H9 (cell line): ENCODE results near the gene PP2D1. TPM values are rescaled to one million over a fixed set of nuclear protein-coding genes. Genes with fewer than 3 reads are reported as not detected.
"Not testable (repeated sequence)": the region's sequence is repeated elsewhere in the genome, so short reads cannot be mapped to it uniquely, and the experiment has no call there.

Experiments used
- DNase-seq: peaks from one replicate; pipeline ENCODE4 v3.0.0-alpha.2; 2017
- H2AFZ ChIP-seq: one replicate; pipeline ENCODE4 v1.6.1; 2013; ENCODE audit warnings: mild to moderate bottlenecking, low read length, control low read depth, moderate library complexity
- H2AK5ac ChIP-seq: 2 replicates; pipeline ENCODE4 v1.6.1; 2013; ENCODE audit warnings: low read length, control low read depth, mixed read lengths; ENCODE audit not compliant: insufficient read length
- H2BK120ac ChIP-seq: one replicate; pipeline ENCODE4 v1.6.1; 2013; ENCODE audit warnings: low read depth, mild to moderate bottlenecking, low read length, control low read depth, inconsistent platforms; ENCODE audit not compliant: poor library complexity, severe bottlenecking
- H2BK12ac ChIP-seq: 2 replicates; pipeline ENCODE4 v1.6.1; 2013; ENCODE audit warnings: low read length, control low read depth, mixed read lengths, low read depth; ENCODE audit not compliant: insufficient read length
- H2BK15ac ChIP-seq: 2 replicates; pipeline ENCODE4 v1.6.1; 2013; ENCODE audit warnings: low read depth, low read length, control low read depth
- H2BK20ac ChIP-seq: one replicate; pipeline ENCODE4 v1.6.1; 2013; ENCODE audit warnings: low read depth, mild to moderate bottlenecking, low read length, control low read depth, inconsistent platforms; ENCODE audit not compliant: poor library complexity, severe bottlenecking
- H2BK5ac ChIP-seq: 2 replicates; pipeline ENCODE4 v1.6.1; 2013; ENCODE audit warnings: low read length, control low read depth, mixed read lengths; ENCODE audit not compliant: insufficient read length
- H3K14ac ChIP-seq: 2 replicates; pipeline ENCODE4 v1.6.1; 2013; ENCODE audit warnings: low read length, control low read depth; ENCODE audit not compliant: insufficient read depth
- H3K18ac ChIP-seq: 2 replicates; pipeline ENCODE4 v1.6.1; 2013; ENCODE audit warnings: low read depth, mild to moderate bottlenecking, mixed read lengths, low read length, control low read depth; ENCODE audit not compliant: insufficient read length
- H3K23ac ChIP-seq: 2 replicates; pipeline ENCODE4 v1.6.1; 2013; ENCODE audit warnings: low read length, control low read depth, mixed read lengths, low read depth; ENCODE audit not compliant: insufficient read length
- H3K23me2 ChIP-seq: 2 replicates; pipeline ENCODE4 v1.6.1; 2013; ENCODE audit warnings: low read depth, mild to moderate bottlenecking, mixed read lengths, low read length, control low read depth; ENCODE audit not compliant: insufficient read length, poor library complexity, severe bottlenecking
- H3K27ac ChIP-seq: 2 replicates; pipeline ENCODE4 v1.5.1; 2013; ENCODE audit warnings: low read length, control low read depth, mixed read lengths, low read depth; ENCODE audit not compliant: insufficient read length
- H3K27me3 ChIP-seq: 2 replicates; pipeline ENCODE4 v1.6.1; 2013; ENCODE audit warnings: low read length, control low read depth, inconsistent platforms; ENCODE audit not compliant: insufficient read depth
- H3K4ac ChIP-seq: 2 replicates; pipeline ENCODE4 v1.6.1; 2013; ENCODE audit warnings: low read depth, mild to moderate bottlenecking, control low read depth, inconsistent platforms, low read length, moderate library complexity
- H3K4me1 ChIP-seq: 2 replicates; pipeline ENCODE4 v1.6.1; 2013; ENCODE audit warnings: low read length, control low read depth, inconsistent platforms; ENCODE audit not compliant: insufficient read depth
- H3K4me2 ChIP-seq: 2 replicates; pipeline ENCODE4 v1.6.1; 2013; ENCODE audit warnings: low read length, control low read depth, mixed read lengths; ENCODE audit not compliant: insufficient read length, insufficient read depth
- H3K56ac ChIP-seq: 2 replicates; pipeline ENCODE4 v1.6.1; 2013; ENCODE audit warnings: low read depth, mild to moderate bottlenecking, mixed read lengths, low read length, control low read depth; ENCODE audit not compliant: insufficient read length
- H3K79me1 ChIP-seq: 2 replicates; pipeline ENCODE4 v1.6.1; 2013; ENCODE audit warnings: low read depth, mild to moderate bottlenecking, moderate library complexity, low read length, control low read depth, inconsistent platforms; ENCODE audit not compliant: insufficient read depth, poor library complexity, severe bottlenecking
- H3K79me2 ChIP-seq: 2 replicates; pipeline ENCODE4 v1.6.1; 2013; ENCODE audit warnings: low read length, control low read depth, inconsistent platforms; ENCODE audit not compliant: insufficient read depth
- H3K9ac ChIP-seq: 2 replicates; pipeline ENCODE4 v1.6.1; 2013; ENCODE audit warnings: low read length, control low read depth, mixed read lengths; ENCODE audit not compliant: insufficient read length; ENCODE audit errors: extremely low read depth
- H3K9me3 ChIP-seq: one replicate; pipeline ENCODE4 v1.6.1; 2013; ENCODE audit warnings: low read depth, low read length, inconsistent platforms; ENCODE audit not compliant: control insufficient read depth
- H3T11ph ChIP-seq: one replicate; pipeline ENCODE4 v1.6.1; 2013; ENCODE audit warnings: mild to moderate bottlenecking, low read length, control low read depth, inconsistent platforms
- H4K20me1 ChIP-seq: one replicate; pipeline ENCODE4 v1.6.1; 2013; ENCODE audit not compliant: control insufficient read depth, insufficient read length, insufficient read depth
- H4K5ac ChIP-seq: 2 replicates; pipeline ENCODE4 v1.6.1; 2013; ENCODE audit warnings: low read depth, mild to moderate bottlenecking, mixed read lengths, low read length, control low read depth; ENCODE audit not compliant: insufficient read length
- H4K8ac ChIP-seq: replicated peaks from 2 replicates; pipeline ENCODE4 v1.6.1; 2013; ENCODE audit warnings: low read length, control low read depth, mixed read lengths, low read depth; ENCODE audit not compliant: insufficient read length
- H4K91ac ChIP-seq: 2 replicates; pipeline ENCODE4 v1.6.1; 2013; ENCODE audit warnings: low read depth, mild to moderate bottlenecking, moderate library complexity, mixed read lengths, low read length, control low read depth; ENCODE audit not compliant: insufficient read length
- H3K27ac Mint-ChIP-seq, 3 experiments: 2 replicates in 2 of 3; 3 replicates in 1 of 3; pipeline ENCODE4 v1.8.0; 2020 to 2021; ENCODE audit warnings: mixed read lengths in 3 of 3, mild to moderate bottlenecking in 1 of 3, moderate library complexity in 1 of 3
- H3K27me3 Mint-ChIP-seq: 2 replicates; pipeline ENCODE4 v1.8.0; 2021; ENCODE audit warnings: low read depth, mild to moderate bottlenecking, moderate library complexity, mixed read lengths
- H3K36me3 Mint-ChIP-seq, 3 experiments: 2 replicates in 2 of 3; 3 replicates in 1 of 3; pipeline ENCODE4 v1.8.0; 2020 to 2021; ENCODE audit warnings: low read depth in 3 of 3, mixed read lengths in 3 of 3; ENCODE audit not compliant: insufficient read depth in 1 of 3
- H3K4me1 Mint-ChIP-seq, 2 experiments: 2 replicates each; pipeline ENCODE4 v1.8.0; 2020; ENCODE audit warnings: mixed read lengths in 2 of 2
- H3K4me3 Mint-ChIP-seq, 2 experiments: 2 replicates in 1 of 2; 3 replicates in 1 of 2; pipeline ENCODE4 v1.8.0; 2020 to 2021; ENCODE audit warnings: mild to moderate bottlenecking in 2 of 2, mixed read lengths in 2 of 2, moderate library complexity in 1 of 2
- H3K9me3 Mint-ChIP-seq, 2 experiments: 2 replicates in 1 of 2; 3 replicates in 1 of 2; pipeline ENCODE4 v1.8.0; 2020; ENCODE audit warnings: mild to moderate bottlenecking in 2 of 2, mixed read lengths in 2 of 2, moderate library complexity in 1 of 2
- WGBS: extraction: QIAGEN DNeasy Blood & Tissue Kit; methylation state at CpG from one replicate; pipeline ENCODE4 v1.1.7; 2013; ENCODE audit warnings: missing lambda C conversion rate, low lambda C conversion rate, mixed read lengths; ENCODE audit not compliant: insufficient read length; ENCODE audit errors: extremely low coverage; 5-methylcytosine and 5-hydroxymethylcytosine counted together
- total RNA-seq: library from RNA; stranded (reverse); gene quantifications from 2 replicates; pipeline ENCODE4 v1.2.1, GENCODE V29; 2021
- TF ChIP-seq, protein P1 (sequence below): fragments of 200-600 bp; sonication (generic); conservative IDR thresholded peaks from 3 replicates; pipeline ENCODE4 v1.8.0; 2021; ENCODE audit warnings: antibody characterized with exemption, mild to moderate bottlenecking

PP2D1 gene
- total RNA-seq, 1 experiment from 2014 or later = not detected

DNA sequence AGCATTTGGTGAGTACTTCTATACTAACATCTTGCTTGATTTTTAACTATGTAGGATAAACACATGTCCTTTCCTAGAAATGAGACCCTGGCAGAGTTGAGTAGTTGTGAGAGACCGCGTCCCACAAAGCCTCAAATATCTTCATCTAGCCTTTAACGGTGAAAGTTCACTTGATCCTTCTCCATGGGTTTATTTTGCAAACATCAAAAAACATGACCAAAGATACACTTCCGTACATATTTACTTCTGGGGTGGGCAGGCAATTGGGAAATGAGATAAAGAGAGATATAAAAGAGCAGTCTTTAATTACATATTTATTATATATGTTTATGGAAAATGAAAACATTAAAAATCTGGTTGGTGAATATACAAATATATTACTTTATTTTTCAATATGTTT, 23.0 kb upstream of the PP2D1 start:
- Histone ChIP-seq H3K4ac (no peak overlapping the region), H3K23ac (no peak overlapping the region), H4K8ac (no peak overlapping the region), H3K79me2 (no peaks in the 10 kb centered on the region), H3K79me1 (no peaks in the 10 kb centered on the region), H3K56ac (no peak overlapping the region), H2BK5ac (no peak overlapping the region), H3T11ph (no peak overlapping the region), H3K27ac (no peak overlapping the region), H2BK120ac (no peak overlapping the region), H3K9ac (no peak overlapping the region), H2BK15ac (no peak overlapping the region), H3K4me1 (no peaks in the 10 kb centered on the region), H4K20me1 (no peaks in the 10 kb centered on the region), H2AK5ac (no peak overlapping the region), H4K91ac (no peak overlapping the region), H3K14ac (no peak overlapping the region), H2BK20ac (no peak overlapping the region), H3K4me2 (no peak overlapping the region), H2BK12ac (no peak overlapping the region), H4K5ac (no peak overlapping the region), H3K23me2 (peaks cover 4% of the 10 kb centered on the region), H3K9me3 (no peaks in the 10 kb centered on the region), H3K18ac (no peak overlapping the region), H3K27me3 (no peaks in the 10 kb centered on the region), H2AFZ (no peak overlapping the region)
- H3K36me3 Mint-ChIP-seq = no peaks in the 10 kb centered on the region
- H3K27me3 Mint-ChIP-seq = peaks cover 12% of the 10 kb centered on the region
- TF ChIP-seq, protein P1, sequence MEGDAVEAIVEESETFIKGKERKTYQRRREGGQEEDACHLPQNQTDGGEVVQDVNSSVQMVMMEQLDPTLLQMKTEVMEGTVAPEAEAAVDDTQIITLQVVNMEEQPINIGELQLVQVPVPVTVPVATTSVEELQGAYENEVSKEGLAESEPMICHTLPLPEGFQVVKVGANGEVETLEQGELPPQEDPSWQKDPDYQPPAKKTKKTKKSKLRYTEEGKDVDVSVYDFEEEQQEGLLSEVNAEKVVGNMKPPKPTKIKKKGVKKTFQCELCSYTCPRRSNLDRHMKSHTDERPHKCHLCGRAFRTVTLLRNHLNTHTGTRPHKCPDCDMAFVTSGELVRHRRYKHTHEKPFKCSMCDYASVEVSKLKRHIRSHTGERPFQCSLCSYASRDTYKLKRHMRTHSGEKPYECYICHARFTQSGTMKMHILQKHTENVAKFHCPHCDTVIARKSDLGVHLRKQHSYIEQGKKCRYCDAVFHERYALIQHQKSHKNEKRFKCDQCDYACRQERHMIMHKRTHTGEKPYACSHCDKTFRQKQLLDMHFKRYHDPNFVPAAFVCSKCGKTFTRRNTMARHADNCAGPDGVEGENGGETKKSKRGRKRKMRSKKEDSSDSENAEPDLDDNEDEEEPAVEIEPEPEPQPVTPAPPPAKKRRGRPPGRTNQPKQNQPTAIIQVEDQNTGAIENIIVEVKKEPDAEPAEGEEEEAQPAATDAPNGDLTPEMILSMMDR = no peak
- DNase-seq = no peak
- no peak overlapping the region for H3K4me3 Mint-ChIP-seq
- H3K4me1 Mint-ChIP-seq = peaks cover 11 to 14% of the 10 kb centered on the region in 2 experiments
- no peaks in the 10 kb centered on the region for H3K9me3 Mint-ChIP-seq
- WGBS = no CpG with 5 or more reads among the region's 4 CpGs
- H3K27ac Mint-ChIP-seq = no peak overlapping the region

DNA sequence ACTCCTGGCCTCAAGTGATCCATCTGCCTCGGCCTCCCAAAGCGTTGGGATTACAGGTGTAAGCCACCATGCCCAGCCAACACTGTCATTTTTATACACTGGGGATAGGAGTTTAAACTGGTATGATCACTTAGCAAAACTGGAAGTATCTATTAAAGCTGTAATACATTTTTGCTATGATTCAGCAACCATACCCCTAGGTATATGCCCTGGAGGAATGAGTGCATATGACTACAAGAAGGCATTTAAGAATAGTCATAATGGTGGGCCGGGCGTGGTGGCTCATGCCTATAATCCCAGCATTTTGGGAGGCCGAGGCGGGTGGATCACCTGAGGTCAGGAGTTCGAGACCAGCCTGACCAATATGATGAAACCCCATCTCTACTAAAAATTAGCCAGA, 19.9 kb upstream of the PP2D1 start:
- not testable (repeated sequence) for H3K4me1 ChIP-seq, H3K18ac ChIP-seq

More for the DNA sequence above, 19.9 kb upstream of the PP2D1 start:
- not testable (repeated sequence) for H3K79me2 ChIP-seq, H3K9ac ChIP-seq, H4K91ac ChIP-seq, H3K27ac ChIP-seq, H2BK12ac ChIP-seq, H2BK120ac ChIP-seq, DNase-seq, H3K9me3 ChIP-seq, H4K8ac ChIP-seq, H3K9me3 Mint-ChIP-seq, H3K4me3 Mint-ChIP-seq, H3K4me2 ChIP-seq, H3K23me2 ChIP-seq, H3K14ac ChIP-seq, H4K20me1 ChIP-seq, H3K27ac Mint-ChIP-seq, H3K56ac ChIP-seq, H3K27me3 Mint-ChIP-seq, H3K23ac ChIP-seq, H3T11ph ChIP-seq, H2BK15ac ChIP-seq, H2AK5ac ChIP-seq, H3K79me1 ChIP-seq, H4K5ac ChIP-seq, H2BK5ac ChIP-seq, H3K36me3 Mint-ChIP-seq, H2BK20ac ChIP-seq, H3K27me3 ChIP-seq, H3K4ac ChIP-seq, H2AFZ ChIP-seq
- no CpG with 5 or more reads among the region's 7 CpGs for WGBS
- H3K4me1 Mint-ChIP-seq = peaks cover 6 to 12% of the 10 kb centered on the region in 2 experiments
